GM12865 (cell line): ENCODE results near the gene PAX7.
"Not testable (repeated sequence)": the region's sequence is repeated elsewhere in the genome, so short reads cannot be mapped to it uniquely, and the experiment has no call there.

Experiments used
- DNase-seq: peaks from one replicate; pipeline ENCODE4 v3.0.0; 2010; ENCODE audit warnings: low read depth
- H3K4me3 ChIP-seq: 2 replicates; pipeline ENCODE4 v1.5.1; 2011; ENCODE audit warnings: mild to moderate bottlenecking, low read depth, low read length, control low read depth
- TF ChIP-seq, protein P1 (sequence below): IDR thresholded peaks from 2 replicates; pipeline ENCODE4 v1.5.1; 2011; ENCODE audit warnings: low read length, control low read depth, low read depth, inconsistent platforms; ENCODE audit not compliant: insufficient read depth; ENCODE audit errors: missing control alignments

Gene PAX7

DNA sequence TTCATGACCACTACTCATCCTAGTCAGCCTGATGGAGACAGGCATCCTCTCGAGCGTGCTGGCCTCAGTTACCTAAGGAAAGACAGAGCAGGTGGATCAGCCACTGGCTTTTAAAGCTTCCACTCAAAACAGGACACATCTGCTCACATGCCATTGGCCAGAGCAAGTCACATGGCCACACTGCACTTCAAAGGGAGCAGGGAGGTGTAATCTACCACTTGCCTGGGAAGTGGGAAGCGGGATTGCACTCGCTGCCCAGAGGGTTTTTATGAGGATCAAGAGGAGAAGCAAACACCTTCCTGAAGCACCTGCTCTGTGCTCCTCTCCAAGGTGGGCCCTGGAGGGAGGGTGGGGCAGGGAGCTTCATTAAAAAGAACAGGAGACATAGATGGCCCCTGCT, 120.8 kb downstream of the PAX7 start:
- TF ChIP-seq, protein P1, sequence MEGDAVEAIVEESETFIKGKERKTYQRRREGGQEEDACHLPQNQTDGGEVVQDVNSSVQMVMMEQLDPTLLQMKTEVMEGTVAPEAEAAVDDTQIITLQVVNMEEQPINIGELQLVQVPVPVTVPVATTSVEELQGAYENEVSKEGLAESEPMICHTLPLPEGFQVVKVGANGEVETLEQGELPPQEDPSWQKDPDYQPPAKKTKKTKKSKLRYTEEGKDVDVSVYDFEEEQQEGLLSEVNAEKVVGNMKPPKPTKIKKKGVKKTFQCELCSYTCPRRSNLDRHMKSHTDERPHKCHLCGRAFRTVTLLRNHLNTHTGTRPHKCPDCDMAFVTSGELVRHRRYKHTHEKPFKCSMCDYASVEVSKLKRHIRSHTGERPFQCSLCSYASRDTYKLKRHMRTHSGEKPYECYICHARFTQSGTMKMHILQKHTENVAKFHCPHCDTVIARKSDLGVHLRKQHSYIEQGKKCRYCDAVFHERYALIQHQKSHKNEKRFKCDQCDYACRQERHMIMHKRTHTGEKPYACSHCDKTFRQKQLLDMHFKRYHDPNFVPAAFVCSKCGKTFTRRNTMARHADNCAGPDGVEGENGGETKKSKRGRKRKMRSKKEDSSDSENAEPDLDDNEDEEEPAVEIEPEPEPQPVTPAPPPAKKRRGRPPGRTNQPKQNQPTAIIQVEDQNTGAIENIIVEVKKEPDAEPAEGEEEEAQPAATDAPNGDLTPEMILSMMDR: no peak
- H3K4me3 ChIP-seq: no peak overlapping the region
- no peak for DNase-seq

- H3K4me3 ChIP-seq: no peak overlapping the region
- TF ChIP-seq, protein P1: no peak
- no peak for DNase-seq
These were observed 121.8 kb downstream of the PAX7 start for GRCh38 chr1:18752409-18752808.

- no peak for DNase-seq
- H3K4me3 ChIP-seq: no peak overlapping the region
- TF ChIP-seq, protein P1: no peak
These were observed 129.5 kb downstream of the PAX7 start for GRCh38 chr1:18760156-18760555.

GRCh38 chr1:18761948-18762840, 131.5 kb downstream of the PAX7 start:
- no peak for DNase-seq
- TF ChIP-seq, protein P1: no peak
- no peak overlapping the region for H3K4me3 ChIP-seq

- H3K4me3 ChIP-seq: no peak overlapping the region
- DNase-seq: no peak
- TF ChIP-seq, protein P1: no peak
These were observed 133.7 kb downstream of the PAX7 start for GRCh38 chr1:18764362-18764761.

DNA sequence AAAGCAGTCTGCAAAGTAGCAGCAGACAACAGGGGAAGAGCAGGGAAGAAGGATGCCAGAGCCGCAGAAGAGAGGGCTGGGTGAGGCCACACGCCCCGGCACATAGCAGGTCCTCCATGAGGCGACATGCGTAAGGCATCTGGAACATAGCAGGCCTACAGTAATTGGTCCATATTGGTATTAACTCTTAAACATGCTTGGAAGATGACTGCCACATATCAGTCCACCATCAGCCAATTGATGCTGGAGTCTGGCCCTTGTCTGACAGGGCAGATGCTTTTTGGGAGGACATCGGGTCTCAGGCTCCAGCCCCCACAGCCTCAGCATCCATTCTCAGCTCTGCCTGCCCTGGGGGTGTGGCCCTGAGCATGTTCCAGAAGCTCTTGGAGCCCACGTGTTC, 135.1 kb downstream of the PAX7 start:
- TF ChIP-seq, protein P1: no peak
- no peak overlapping the region for H3K4me3 ChIP-seq
- DNase-seq: no peak

DNA sequence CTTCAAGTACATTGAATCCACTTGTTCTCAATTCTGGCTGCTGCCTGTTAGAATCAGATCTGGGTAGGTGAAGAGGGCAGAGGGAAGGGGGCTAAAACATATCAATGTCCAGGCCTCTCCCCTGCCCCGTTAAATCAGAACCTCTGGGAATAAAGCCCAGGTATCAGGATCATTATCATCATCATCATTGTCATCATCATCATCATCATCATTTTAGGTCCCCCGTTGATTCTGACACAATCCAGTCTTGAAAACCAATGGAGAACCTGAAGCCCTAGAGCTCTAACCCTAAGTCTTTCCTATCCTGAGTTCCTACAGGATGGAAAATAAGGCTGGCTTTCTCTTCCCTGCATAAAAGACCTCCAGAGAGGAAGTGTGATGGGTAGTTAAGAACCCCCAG, 135.7 kb downstream of the PAX7 start:
- no peak for DNase-seq
- H3K4me3 ChIP-seq: no peak overlapping the region
- TF ChIP-seq, protein P1: no peak

GRCh38 chr1:18767576-18767975, 136.9 kb downstream of the PAX7 start:
- not testable (repeated sequence) for H3K4me3 ChIP-seq, DNase-seq
